Muscle layer of duodenum (tissue), 2 donors: ENCODE measurements around the gene PANX2.

Source experiments
- H3K27ac ChIP-seq: one replicate; pipeline ENCODE4 v1.7.0; 2013; ENCODE audit warnings: mild to moderate bottlenecking, low read length
- H3K27me3 ChIP-seq: one replicate; pipeline ENCODE4 v1.7.0; 2013; ENCODE audit warnings: low read depth, mild to moderate bottlenecking, control low read depth, low read length
- H3K36me3 ChIP-seq, 2 donors: one replicate each; pipeline ENCODE4 v1.7.0; 2013; ENCODE audit warnings: low read length in 2 of 2, control low read depth in 1 of 2, mild to moderate bottlenecking in 1 of 2; ENCODE audit not compliant: insufficient read depth in 2 of 2, control insufficient read depth in 1 of 2
- H3K4me1 ChIP-seq, 2 donors: one replicate each; pipeline ENCODE4 v1.7.0; 2013; ENCODE audit warnings: low read length in 2 of 2, mild to moderate bottlenecking in 2 of 2, control low read depth in 1 of 2, moderate library complexity in 1 of 2; ENCODE audit not compliant: insufficient read depth in 2 of 2, control insufficient read depth in 1 of 2
- H3K4me3 ChIP-seq, 2 donors: one replicate each; pipeline ENCODE4 v1.7.0; 2013; ENCODE audit warnings: low read length in 2 of 2, low read depth in 1 of 2, mild to moderate bottlenecking in 1 of 2
- H3K9me3 ChIP-seq, 2 donors: one replicate each; pipeline ENCODE4 v1.7.0; 2013; ENCODE audit warnings: low read length in 2 of 2, control low read depth in 1 of 2, mild to moderate bottlenecking in 1 of 2; ENCODE audit not compliant: control insufficient read depth in 1 of 2
- donor health status: healthy.

PANX2 gene

DNA sequence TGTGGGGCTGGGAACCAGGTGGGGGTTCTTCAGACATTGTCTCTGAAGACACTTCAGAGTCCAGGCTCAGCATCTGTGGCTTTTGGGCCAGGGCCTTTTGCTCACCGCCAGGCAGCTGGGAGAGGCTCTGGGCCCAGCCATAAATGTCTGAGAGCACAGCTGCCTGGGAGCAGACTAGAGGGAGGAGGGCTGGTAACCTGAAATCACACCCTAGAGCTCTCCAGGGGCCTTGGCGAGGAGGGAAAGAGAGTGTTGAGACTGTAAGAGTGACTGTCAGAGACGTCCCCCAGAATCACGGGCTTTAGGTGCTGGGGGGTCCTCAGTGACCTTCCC lies 19.3 kb downstream of the PANX2 start:
- Histone ChIP-seq H3K27ac (peak overlapping the region; percentile 77), H3K4me3 (peak overlapping the region; percentile 26 to 53), H3K9me3 (no peaks in the 10 kb centered on the region), H3K4me1 (peaks cover 4 to 39% of the 10 kb centered on the region in 2 donors), H3K27me3 (no peaks in the 10 kb centered on the region), H3K36me3 (peaks cover 3 to 6% of the 10 kb centered on the region in 2 donors)

DNA sequence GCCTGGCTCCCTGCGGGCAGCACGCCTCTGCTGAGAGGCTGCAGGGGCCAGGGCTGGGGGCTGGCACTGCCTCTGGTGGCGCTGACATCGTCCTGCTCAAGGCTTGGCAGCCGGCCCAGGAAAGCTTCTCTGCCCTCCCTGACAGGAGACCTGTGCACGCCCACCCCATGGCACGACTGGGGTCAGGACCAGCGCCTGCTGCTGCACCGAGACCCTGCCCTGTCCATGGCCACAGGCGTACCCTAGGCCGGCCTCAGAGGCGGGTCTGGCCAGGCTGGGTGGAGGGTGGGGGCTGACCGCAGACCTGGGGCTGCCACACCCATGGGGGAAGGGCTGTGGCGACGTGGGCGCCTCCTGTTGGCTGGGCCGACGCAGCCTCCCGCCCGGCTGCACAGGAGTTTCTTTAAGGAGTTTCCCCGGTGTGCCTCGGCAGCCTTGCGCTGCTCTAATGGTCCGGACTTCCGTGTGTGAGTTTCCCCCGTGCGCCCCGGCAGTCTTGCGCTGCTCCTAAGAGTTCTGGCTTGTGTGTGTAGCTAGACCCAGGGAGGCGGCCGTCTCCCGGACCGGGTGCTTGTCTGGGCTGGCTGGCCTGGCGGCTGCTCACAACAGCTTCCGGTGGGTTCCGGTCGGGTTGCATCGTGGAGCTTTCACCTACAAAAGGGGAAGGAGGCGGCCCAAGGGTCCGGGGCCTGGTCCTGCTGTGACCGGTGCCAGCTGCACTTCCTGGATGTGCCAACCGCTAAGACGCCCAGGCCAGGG lies 19.8 kb downstream of the PANX2 start:
- Histone ChIP-seq H3K27me3 (no peaks in the 10 kb centered on the region), H3K27ac (peak overlapping the region; percentile 77), H3K4me1 (peaks cover 4 to 34% of the 10 kb centered on the region in 2 donors), H3K9me3 (no peaks in the 10 kb centered on the region), H3K36me3 (peaks cover 3 to 10% of the 10 kb centered on the region in 2 donors), H3K4me3 (peak overlapping the region; percentile 46 to 53)

DNA sequence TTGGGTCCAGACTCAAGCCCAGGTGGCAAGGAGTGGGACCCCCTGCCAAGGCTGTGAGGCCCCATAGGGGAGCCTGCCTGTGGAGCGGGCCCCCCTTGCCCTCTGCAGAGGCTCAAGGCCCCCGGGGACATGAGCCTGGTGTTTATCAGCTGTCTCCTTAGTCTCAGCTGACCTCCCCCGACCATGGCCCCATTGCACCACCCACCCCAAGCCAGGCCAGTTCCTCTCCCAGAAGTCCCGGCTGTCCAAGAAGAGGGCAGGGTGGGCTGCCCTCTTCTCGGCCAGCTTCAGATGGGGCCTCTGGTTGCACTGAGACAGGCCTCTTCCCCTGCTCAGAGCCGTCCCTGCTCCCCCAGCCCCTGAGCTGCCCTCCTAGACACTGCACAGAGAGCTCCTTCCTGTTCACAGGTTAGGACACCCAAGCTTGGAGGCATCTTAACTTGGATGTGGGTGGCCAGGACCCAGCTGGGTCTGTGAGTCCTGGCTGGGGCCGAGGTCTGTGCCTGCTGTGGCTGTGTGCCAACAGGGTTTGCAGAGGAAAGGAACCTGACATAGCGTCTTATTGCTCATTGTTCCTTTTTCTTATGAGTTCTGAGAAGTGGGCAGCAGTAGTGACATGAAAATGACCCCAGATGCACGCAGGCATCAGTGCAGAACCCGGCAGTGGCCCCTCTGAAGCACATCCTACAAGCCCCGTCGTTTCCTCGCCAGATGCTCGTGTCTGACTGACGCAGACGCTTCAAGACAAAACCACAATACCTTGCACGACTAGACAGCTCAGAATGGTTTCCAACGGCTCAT lies 20.6 kb downstream of the PANX2 start:
- Histone ChIP-seq H3K36me3 (peaks cover 3 to 10% of the 10 kb centered on the region in 2 donors), H3K4me1 (peaks cover 4 to 34% of the 10 kb centered on the region in 2 donors), H3K27me3 (no peaks in the 10 kb centered on the region), H3K4me3 (peak overlapping the region; percentile 46 to 53), H3K9me3 (no peaks in the 10 kb centered on the region), H3K27ac (peak overlapping the region; percentile 77)

DNA sequence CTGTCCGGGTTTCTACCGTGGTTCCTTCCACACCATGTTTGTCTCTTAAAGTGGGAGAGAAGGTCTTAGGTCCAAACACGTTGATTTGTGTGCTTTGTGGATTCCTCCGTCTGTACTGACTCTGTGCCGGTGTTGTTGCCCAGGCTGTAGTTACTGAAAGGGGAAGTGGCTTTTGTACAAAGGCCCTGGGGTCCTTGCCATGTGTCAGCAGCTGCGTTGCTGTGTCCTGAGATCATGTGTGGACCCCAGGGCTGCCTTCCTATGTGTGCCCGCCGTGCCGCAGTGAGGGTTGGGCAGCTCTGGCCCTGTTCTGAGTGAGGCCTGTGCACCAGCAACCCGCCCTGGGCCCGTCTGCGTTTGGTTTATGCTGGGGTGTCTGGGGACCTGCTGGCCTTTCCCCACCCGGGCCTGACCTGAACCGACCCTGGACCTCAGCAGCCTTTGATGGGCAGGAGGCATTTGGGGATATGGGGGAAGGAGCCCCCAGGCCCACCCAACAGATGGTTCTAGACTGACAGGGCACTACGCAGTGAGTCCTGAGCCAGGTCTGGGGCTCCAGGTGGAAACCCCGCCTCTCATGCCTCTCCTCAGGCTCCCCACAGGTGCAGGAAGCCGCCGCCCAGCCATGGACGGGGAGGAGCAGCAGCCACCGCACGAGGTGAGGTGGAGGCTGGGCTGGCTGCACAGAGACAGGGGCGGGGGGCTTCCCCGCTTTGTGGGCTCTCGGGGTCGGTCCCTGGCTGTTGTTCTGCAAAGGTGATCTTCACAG lies 22.1 kb downstream of the PANX2 start:
- peak overlapping the region; percentile 23 for H3K27ac ChIP-seq
- no peaks in the 10 kb centered on the region for H3K9me3 ChIP-seq
- peaks cover 4 to 23% of the 10 kb centered on the region in 2 donors for H3K4me1 ChIP-seq
- no peaks in the 10 kb centered on the region for H3K27me3 ChIP-seq
- H3K36me3 ChIP-seq: peaks cover 3 to 15% of the 10 kb centered on the region in 2 donors
- H3K4me3 ChIP-seq: no peak overlapping the region

DNA sequence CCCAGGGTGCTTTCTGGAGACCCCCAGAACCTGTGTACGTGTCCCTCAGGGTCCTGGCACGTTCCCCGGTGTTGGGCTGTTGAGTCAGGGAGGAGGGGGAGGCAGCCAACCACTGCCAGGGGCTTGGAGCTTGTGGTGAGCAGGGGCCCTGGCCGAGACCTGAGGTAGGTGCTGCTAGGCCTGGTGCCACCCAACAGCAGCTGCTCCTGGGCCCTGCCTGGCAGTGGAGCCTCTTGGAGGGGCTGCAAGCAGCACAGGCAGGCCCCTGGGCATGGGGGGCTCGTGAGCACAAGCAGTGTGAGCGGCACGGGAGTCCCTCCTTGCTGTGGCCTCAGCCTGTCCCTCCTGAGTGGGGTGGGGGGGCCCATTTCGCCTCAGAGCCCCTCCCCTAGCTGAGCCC lies 23.1 kb downstream of the PANX2 start:
- Histone ChIP-seq H3K9me3 (no peaks in the 10 kb centered on the region), H3K36me3 (peaks cover 3 to 24% of the 10 kb centered on the region in 2 donors), H3K27me3 (no peaks in the 10 kb centered on the region), H3K27ac (no peak overlapping the region), H3K4me1 (peaks cover 4 to 23% of the 10 kb centered on the region in 2 donors), H3K4me3 (no peak overlapping the region)

DNA sequence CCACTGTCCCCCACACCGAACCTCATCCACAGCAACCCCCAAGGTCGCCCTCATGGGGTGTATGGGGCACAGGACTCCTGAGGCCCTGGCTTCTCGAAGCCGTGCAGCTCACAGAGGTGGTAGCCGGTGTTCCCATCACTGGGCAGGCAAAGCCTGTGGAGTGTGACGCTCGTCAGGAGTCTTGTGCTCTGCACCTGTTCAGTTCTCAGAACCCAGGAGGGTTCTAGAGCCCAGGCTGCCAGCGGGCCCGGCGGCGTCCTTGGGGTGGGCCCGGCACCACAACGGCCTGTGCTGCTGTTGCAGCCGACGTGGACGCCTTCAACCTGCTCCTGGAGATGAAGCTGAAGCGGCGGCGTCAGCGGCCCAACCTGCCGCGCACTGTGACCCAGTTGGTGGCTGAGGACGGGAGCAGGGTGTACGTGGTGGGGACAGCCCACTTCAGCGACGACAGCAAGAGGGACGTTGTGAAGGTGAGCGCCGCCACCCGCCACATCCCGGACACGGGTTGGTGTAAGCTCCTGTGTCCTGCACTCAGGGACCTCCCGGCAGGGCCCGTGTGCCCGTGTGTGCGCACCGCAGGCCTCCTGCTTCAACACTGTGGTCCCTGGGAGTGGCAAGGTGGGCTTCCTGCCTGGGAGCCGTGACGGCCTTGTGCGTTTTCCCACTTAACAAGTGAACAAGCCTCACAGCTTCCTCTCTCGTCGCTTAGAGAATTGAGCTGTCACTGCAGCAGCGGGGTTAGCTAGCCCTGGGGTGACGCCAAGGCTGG lies 23.7 kb downstream of the PANX2 start:
- no peaks in the 10 kb centered on the region for H3K9me3 ChIP-seq
- peaks cover 3 to 25% of the 10 kb centered on the region in 2 donors for H3K36me3 ChIP-seq
- H3K27ac ChIP-seq: no peak overlapping the region
- H3K27me3 ChIP-seq: no peaks in the 10 kb centered on the region
- no peak overlapping the region for H3K4me3 ChIP-seq
- peaks cover 4 to 23% of the 10 kb centered on the region in 2 donors for H3K4me1 ChIP-seq

DNA sequence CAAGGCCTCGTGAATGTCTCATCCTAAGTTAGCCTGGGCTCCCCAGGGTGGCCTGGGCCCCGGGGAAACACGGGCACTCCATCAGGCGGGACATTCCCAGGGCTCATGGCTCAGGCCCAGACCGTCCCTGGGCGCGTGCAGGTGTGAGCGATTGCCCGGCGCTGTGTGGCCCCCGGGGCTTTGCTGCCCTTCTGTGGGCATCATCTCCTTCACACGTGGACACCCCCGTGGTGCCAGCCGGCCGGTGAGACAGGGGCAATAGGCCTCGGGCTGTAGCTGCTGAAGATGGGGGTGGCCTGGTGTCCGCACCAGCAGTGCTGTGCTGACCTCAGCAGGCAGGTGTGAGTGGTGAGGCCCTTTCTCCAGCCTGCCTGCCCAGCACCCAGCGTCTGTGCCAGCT lies 25.7 kb downstream of the PANX2 start:
- Histone ChIP-seq H3K27me3 (no peaks in the 10 kb centered on the region), H3K4me1 (peaks cover 0 to 13% of the 10 kb centered on the region in 2 donors), H3K9me3 (no peaks in the 10 kb centered on the region), H3K27ac (no peak overlapping the region), H3K4me3 (no peak overlapping the region), H3K36me3 (peaks cover 3 to 25% of the 10 kb centered on the region in 2 donors)

DNA sequence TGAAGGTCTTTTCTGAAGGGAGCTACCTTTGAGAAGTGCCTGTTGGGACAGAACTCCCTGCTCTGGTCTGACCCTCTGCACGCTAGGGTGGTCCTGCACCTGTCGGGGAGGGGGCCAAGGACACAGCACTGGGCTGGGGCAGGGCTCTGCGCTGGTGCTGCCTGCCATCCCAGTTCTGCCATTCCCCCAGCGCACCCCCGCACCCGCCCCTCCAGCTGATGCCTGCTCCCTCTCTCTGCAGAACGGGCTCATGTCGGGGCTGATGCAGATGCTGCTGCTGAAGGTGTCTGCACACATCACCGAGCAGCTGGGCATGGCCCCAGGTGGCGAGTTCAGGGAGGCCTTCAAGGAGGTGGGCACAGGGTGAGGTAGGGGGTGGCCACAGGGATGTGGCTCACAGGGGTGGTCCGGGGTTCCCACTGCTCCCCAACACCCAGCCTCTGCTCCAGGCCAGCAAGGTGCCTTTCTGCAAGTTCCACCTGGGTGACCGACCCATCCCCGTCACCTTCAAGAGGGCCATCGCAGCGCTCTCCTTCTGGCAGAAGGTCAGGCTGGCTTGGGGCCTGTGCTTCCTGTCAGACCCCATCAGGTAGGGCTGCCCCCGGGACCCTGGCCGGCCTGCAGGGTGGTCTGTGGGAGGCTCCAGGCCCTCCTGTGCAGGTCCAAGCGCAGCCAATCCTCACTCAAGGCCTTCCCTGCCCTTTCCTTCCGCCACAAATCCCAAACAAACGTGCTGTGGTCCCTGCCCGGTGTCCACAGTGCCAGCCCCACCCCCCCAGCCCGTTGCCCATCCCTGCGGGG lies 26.7 kb downstream of the PANX2 start:
- H3K27ac ChIP-seq: no peak overlapping the region
- H3K36me3 ChIP-seq: peaks cover 3 to 25% of the 10 kb centered on the region in 2 donors
- no peaks in the 10 kb centered on the region for H3K9me3 ChIP-seq
- H3K4me3 ChIP-seq: no peak overlapping the region
- H3K4me1 ChIP-seq: peaks cover 3 to 20% of the 10 kb centered on the region in 2 donors
- no peaks in the 10 kb centered on the region for H3K27me3 ChIP-seq

DNA sequence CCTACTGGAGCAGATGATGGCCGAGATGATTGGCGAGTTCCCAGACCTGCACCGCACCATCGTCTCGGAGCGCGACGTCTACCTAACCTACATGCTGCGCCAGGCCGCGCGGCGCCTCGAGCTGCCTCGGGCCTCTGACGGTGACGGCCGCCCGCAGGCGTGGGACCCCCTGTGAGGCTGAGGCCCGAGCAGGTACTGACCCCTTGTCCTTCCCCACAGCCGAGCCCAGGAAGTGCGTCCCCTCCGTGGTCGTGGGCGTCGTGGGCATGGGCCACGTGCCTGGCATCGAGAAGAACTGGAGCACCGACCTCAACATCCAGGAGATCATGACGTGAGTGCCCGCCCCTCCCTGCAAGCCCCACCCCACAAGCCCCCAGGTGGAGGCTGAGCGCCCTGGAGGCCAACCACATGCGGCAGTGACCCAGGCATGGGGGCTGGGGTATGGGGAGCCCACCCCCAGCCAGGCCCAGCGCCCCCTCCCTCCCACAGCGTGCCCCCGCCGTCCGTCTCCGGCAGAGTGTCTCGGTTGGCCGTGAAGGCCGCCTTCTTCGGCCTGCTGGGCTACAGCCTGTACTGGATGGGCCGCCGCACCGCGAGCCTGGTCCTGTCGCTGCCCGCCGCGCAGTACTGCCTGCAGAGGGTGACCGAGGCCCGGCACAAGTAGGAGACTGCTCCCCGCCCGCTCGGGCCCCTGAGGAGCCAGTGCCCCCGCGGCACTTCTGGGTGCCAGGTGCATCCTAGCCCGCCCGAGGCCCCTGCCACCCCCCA lies 27.5 kb downstream of the PANX2 start:
- Histone ChIP-seq H3K9me3 (no peaks in the 10 kb centered on the region), H3K36me3 (peaks cover 3 to 26% of the 10 kb centered on the region in 2 donors), H3K4me3 (no peak overlapping the region), H3K27ac (no peak overlapping the region), H3K4me1 (peaks cover 4 to 27% of the 10 kb centered on the region in 2 donors), H3K27me3 (no peaks in the 10 kb centered on the region)
